H1 (cell line): ENCODE data around the gene CTAGE4.

Source experiments
- CHD2 ChIP-seq: IDR thresholded peaks from 2 replicates; pipeline ENCODE4 v1.6.1; 2012; ENCODE audit warnings: low read length, improper control_type of control experiment
- EZH2 ChIP-seq: fragments of 200-600 bp; sonication (generic); IDR thresholded peaks from 2 replicates; pipeline ENCODE4 v1.7.1; 2012; ENCODE audit warnings: low read depth, mild to moderate bottlenecking, moderate library complexity, low read length, inconsistent platforms; ENCODE audit not compliant: severe bottlenecking
- FOSL1 ChIP-seq: IDR thresholded peaks from 2 replicates; pipeline ENCODE4 v1.6.1; 2011; ENCODE audit warnings: mild to moderate bottlenecking, low read depth, low read length, moderate library complexity; ENCODE audit not compliant: insufficient read depth
- POLR2A ChIP-seq, 2 experiments: IDR thresholded peaks; 1 replicate in 1 of 2; 2 replicates in 1 of 2; pipeline ENCODE4 v1.6.1; 2011; ENCODE audit warnings: low read depth in 2 of 2, low read length in 2 of 2, mild to moderate bottlenecking in 2 of 2; ENCODE audit errors: control extremely low read depth in 1 of 2
- POLR2AphosphoS5 ChIP-seq: IDR thresholded peaks from 2 replicates; pipeline ENCODE4 v1.6.1; 2011; ENCODE audit warnings: low read depth, low read length
- POU5F1 ChIP-seq: IDR thresholded peaks from 2 replicates; pipeline ENCODE4 v1.6.1; 2011; ENCODE audit warnings: low read depth, mild to moderate bottlenecking, low read length, moderate library complexity
- SIN3A ChIP-seq, 2 experiments: IDR thresholded peaks in 1 of 2; conservative IDR thresholded peaks in 1 of 2; 2 replicates each; pipeline ENCODE4 v1.6.1; 2011 to 2012; ENCODE audit warnings: low read length in 2 of 2, improper control_type of control experiment in 1 of 2, low read depth in 1 of 2, mild to moderate bottlenecking in 1 of 2
- SIRT6 ChIP-seq: IDR thresholded peaks from one replicate; pipeline ENCODE4 v1.7.1; 2012; ENCODE audit warnings: low read length, inconsistent platforms
- SRF ChIP-seq: IDR thresholded peaks from 2 replicates; pipeline ENCODE4 v1.6.1; 2011; ENCODE audit warnings: mild to moderate bottlenecking, low read depth, low read length, moderate library complexity
- TCF12 ChIP-seq: IDR thresholded peaks from 2 replicates; pipeline ENCODE4 v1.6.1; 2011; ENCODE audit warnings: low read depth, mild to moderate bottlenecking, low read length
- ZNF274 ChIP-seq: IDR thresholded peaks from 2 replicates; pipeline ENCODE4 v1.7.0; 2012; ENCODE audit warnings: low read length, borderline replicate concordance; ENCODE audit errors: extremely low read depth
- TF ChIP-seq, protein P1 (sequence below), 3 experiments: IDR thresholded peaks; 1 replicate in 2 of 3; 2 replicates in 1 of 3; pipeline versions ENCODE4 v1.5.1 to v1.6.1; 2011; ENCODE audit warnings: low read length in 3 of 3, mild to moderate bottlenecking in 3 of 3, inconsistent platforms in 2 of 3, low read depth in 1 of 3, moderate library complexity in 1 of 3; ENCODE audit not compliant: insufficient read depth in 1 of 3; ENCODE audit errors: control extremely low read depth in 1 of 3

DNA sequence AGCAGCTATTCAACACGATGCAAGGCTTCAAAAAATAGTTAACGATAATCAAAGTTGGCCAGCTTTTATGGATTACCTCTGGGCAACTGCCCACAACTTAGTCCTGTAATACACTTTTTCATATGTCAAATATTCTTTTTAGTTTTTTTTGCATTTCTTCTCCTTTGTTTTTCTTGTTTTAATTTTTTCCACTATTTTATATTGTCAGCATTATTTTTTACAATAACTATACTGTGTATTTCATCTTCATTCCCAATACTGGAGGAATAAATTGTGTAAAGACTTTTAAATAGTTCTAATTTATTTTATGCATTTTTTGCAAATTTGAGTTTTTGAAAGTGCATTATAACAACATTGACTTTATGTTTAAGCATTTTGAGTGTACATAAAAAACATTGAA lies 18.5 kb upstream of the CTAGE4 start:
- TF ChIP-seq, protein P1, sequence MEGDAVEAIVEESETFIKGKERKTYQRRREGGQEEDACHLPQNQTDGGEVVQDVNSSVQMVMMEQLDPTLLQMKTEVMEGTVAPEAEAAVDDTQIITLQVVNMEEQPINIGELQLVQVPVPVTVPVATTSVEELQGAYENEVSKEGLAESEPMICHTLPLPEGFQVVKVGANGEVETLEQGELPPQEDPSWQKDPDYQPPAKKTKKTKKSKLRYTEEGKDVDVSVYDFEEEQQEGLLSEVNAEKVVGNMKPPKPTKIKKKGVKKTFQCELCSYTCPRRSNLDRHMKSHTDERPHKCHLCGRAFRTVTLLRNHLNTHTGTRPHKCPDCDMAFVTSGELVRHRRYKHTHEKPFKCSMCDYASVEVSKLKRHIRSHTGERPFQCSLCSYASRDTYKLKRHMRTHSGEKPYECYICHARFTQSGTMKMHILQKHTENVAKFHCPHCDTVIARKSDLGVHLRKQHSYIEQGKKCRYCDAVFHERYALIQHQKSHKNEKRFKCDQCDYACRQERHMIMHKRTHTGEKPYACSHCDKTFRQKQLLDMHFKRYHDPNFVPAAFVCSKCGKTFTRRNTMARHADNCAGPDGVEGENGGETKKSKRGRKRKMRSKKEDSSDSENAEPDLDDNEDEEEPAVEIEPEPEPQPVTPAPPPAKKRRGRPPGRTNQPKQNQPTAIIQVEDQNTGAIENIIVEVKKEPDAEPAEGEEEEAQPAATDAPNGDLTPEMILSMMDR (IDR thresholded peaks at IDR 0.05; ENCODE audit: control extremely low read depth in 1 of 3, insufficient read depth in 1 of 3, low read depth in 1 of 3, low read length in 3 of 3), result no peak
- TF ChIP-seq CHD2 (no peak), FOSL1 (no peak), POLR2A (IDR thresholded peaks at IDR 0.05; ENCODE audit: control extremely low read depth in 1 of 2, low read depth in 2 of 2, low read length in 2 of 2) (no peak), POLR2AphosphoS5 (no peak), ZNF274 (no peak), SIN3A (conservative IDR thresholded peaks at IDR 0.05 in 1 of 2, IDR thresholded peaks at IDR 0.05 in 1 of 2; ENCODE audit: low read depth in 1 of 2, low read length in 2 of 2) (no peak), TCF12 (no peak), EZH2 (no peak), SIRT6 (no peak), POU5F1 (no peak), SRF (no peak)
